Measurements from ENCODE around the gene SRP19. TPM values are rescaled to one million over a fixed set of nuclear protein-coding genes. Genes with fewer than 3 reads are reported as not detected.

Gene SRP19
- total RNA-seq, result 10 to 100 TPM; 29.9 to 70.4 (median 35.2) TPM
- polyA plus RNA-seq, result 10 to 100 TPM; 75.1 to 90.5 (median 89.6) TPM
- long read RNA-seq, donor 1, transcript SRP19-206 (5 exons, 2,841 nt), result major isoform, 23 of 33 reads
- long read RNA-seq, donor 1, partial matches to known transcripts, result 0 of 33 reads
- long read RNA-seq, donor 1, other reads (novel, unspliced or antisense), result 0 of 33 reads
- long read RNA-seq, donor 2, transcript SRP19-206 (5 exons, 2,841 nt), result major isoform, 23 of 34 reads
- long read RNA-seq, donor 2, partial matches to known transcripts, result 5 of 34 reads
- long read RNA-seq, donor 2, other reads (novel, unspliced or antisense), result 0 of 34 reads

DNA sequence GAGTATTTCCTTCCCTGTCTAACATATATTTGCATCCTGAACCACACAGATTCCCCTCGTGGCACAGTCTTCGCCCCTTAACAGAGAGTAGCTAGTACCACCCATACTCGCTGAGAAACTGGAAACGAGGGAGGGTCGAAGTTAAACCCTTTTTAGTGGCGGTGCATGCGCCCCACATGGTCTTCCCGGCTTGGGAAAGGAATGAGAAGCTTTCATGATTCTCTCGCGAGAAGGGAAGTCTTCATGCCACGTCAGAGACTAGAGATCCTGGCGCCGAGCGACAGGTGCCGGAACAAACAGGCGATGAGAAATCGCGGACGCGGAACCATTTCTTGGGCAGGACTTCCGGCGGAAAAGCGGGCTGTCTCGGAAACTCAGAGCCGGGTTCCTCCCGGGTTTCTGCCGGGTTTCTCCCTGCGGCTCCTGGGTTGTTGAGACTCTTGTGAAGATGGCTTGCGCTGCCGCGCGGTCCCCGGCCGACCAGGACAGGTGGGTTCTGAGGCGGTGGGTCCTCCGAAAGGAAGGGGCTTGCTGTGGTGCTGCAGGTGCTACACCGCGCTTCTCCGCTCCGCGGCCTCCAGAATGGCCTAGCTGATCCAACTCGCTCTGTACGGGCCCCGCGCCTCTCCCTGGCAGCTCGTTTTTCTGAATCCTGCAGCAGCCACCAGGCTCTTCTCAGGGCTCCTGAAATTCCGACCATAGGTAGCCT is at the start of gene SRP19:
Gene SRP19 (plus strand): TSS at position 359 of the 709 bp plus-strand sequence. CDS start 90 bp downstream, at position 449.
- peak; percentile 97 for DNase-seq
- Histone ChIP-seq H3K27me3 (replicated peaks in 1 of 7) (no peaks in the 10 kb centered on the region), H3K36me3 (peaks cover 0 to 37% (median 24%) of the 10 kb centered on the region in 6 donors), H3K4me1 (peaks cover 20 to 47% (median 33%) of the 10 kb centered on the region in 6 donors), H3K9me3 (no peaks in the 10 kb centered on the region), H3K27ac (peak within 1 kb of the TSS; percentile 37 to 89 (median 82)), H3K4me3 (peak within 1 kb of the TSS; percentile 75 to 98 (median 88))
- WGBS, 5 donors, result 1 to 2% (median 1%) methylated on average over 34 to 47 of the region's 47 CpGs
- TF ChIP-seq POLR2A (IDR thresholded peaks at IDR 0.05), result peak in 1 of 3 donors; percentile 4
- TF ChIP-seq, protein P1, sequence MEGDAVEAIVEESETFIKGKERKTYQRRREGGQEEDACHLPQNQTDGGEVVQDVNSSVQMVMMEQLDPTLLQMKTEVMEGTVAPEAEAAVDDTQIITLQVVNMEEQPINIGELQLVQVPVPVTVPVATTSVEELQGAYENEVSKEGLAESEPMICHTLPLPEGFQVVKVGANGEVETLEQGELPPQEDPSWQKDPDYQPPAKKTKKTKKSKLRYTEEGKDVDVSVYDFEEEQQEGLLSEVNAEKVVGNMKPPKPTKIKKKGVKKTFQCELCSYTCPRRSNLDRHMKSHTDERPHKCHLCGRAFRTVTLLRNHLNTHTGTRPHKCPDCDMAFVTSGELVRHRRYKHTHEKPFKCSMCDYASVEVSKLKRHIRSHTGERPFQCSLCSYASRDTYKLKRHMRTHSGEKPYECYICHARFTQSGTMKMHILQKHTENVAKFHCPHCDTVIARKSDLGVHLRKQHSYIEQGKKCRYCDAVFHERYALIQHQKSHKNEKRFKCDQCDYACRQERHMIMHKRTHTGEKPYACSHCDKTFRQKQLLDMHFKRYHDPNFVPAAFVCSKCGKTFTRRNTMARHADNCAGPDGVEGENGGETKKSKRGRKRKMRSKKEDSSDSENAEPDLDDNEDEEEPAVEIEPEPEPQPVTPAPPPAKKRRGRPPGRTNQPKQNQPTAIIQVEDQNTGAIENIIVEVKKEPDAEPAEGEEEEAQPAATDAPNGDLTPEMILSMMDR (IDR thresholded peaks at IDR 0.05 in 8 of 11, conservative IDR thresholded peaks at IDR 0.05 in 3 of 11), result peak in 5 of 11 experiments; percentile 27 to 49 (median 31)
- peak; percentile 86 to 89 (median 87) for TF ChIP-seq POLR2AphosphoS5 (IDR thresholded peaks at IDR 0.05)
- intact Hi-C loops (cut with DNase I; ENCODE audit: low total_unique reads), result no loop called here

DNA sequence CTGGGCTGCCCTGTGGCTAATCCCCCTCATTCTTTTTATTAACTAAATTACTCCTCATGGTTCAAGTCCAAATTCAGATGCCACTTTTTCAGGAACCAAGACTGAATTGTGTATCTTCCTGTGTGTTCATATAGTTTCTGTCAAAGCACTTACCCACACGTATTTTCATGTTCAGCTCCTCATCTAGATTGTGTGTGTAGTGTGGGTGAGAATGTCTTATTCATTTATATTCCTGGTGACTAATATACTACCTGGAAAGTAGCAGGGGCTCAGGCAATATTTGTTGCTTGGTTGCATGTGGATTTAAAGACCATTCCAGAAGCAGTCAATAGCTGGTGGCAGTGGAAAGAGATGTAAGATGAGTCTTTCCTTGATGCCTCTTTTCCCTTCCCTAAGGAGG is 48.5 kb upstream of the SRP19 start:
- Histone ChIP-seq H3K27ac (no peak overlapping the region), H3K36me3 (peaks cover 0 to 91% (median 28%) of the 10 kb centered on the region in 6 donors), H3K4me1 (no peaks in the 10 kb centered on the region), H3K9me3 (no peaks in the 10 kb centered on the region), H3K4me3 (no peak overlapping the region), H3K27me3 (replicated peaks in 1 of 7) (no peaks in the 10 kb centered on the region)
- TF ChIP-seq POLR2A (IDR thresholded peaks at IDR 0.05), result no peak
- TF ChIP-seq, protein P1 (IDR thresholded peaks at IDR 0.05 in 8 of 11, conservative IDR thresholded peaks at IDR 0.05 in 3 of 11), result no peak
- no peak for TF ChIP-seq POLR2AphosphoS5 (IDR thresholded peaks at IDR 0.05)
- DNase-seq, result no peak
- WGBS, 5 donors, result 77 to 95% (median 81%) methylated on average over 1 of the region's 1 CpG
- intact Hi-C loops (cut with DNase I; ENCODE audit: low total_unique reads), result no loop called here

DNA sequence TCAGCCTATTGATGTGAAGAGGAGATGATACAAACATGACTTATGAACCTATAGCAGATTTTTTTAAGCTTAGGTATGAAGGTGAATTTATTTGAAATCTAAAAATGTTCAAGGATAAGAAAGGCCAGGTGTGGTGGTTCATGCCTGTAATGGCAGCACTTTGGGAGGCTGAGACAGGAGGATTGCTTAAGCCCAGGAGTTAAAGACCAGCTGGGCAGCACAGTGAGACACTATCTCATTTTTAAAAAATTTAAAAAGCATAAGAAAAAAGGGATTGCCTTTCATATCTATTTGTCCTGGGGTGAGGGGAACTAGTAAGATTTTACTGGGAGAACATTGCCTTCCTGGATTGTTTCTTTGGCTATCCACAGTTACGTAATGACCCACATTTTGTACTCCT is 40.8 kb upstream of the SRP19 start:
- H3K4me3 ChIP-seq, result no peak overlapping the region
- no peaks in the 10 kb centered on the region for H3K9me3 ChIP-seq
- intact Hi-C loops (cut with DNase I; ENCODE audit: low total_unique reads), result no loop called here
- H3K4me1 ChIP-seq, result peaks cover 0 to 4% (median 0%) of the 10 kb centered on the region in 6 donors
- no peak for TF ChIP-seq POLR2AphosphoS5 (IDR thresholded peaks at IDR 0.05)
- no peak for TF ChIP-seq POLR2A (IDR thresholded peaks at IDR 0.05)
- TF ChIP-seq, protein P1 (IDR thresholded peaks at IDR 0.05 in 8 of 11, conservative IDR thresholded peaks at IDR 0.05 in 3 of 11), result no peak
- no peak overlapping the region for H3K27ac ChIP-seq
- peaks cover 0 to 100% (median 55%) of the 10 kb centered on the region in 6 donors for H3K36me3 ChIP-seq
- H3K27me3 ChIP-seq (replicated peaks in 1 of 7), result no peaks in the 10 kb centered on the region
- WGBS, 5 donors, result 91 to 100% (median 98%) methylated on average over 1 of the region's 1 CpG
- no peak for DNase-seq

DNA sequence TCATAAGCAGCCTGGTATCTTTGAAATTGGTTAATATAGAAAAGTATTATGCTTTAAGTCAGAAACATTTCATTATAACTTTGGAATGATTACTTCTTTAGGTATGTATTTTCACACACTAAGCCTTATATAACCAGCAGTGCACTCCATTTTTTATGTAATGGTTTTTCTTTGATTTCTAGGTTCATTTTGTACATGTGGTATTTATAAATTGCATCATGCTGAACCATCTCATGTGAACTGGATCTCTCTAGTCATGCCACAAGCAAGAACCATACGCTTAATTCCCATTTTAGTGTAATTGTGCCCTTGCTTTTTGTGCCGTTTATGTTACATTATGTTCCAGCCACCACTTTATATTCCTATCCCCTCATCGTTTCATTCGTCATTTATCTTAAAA is 38.6 kb upstream of the SRP19 start:
- H3K9me3 ChIP-seq, result no peaks in the 10 kb centered on the region
- H3K27me3 ChIP-seq (replicated peaks in 1 of 7), result no peaks in the 10 kb centered on the region
- no peak overlapping the region for H3K27ac ChIP-seq
- TF ChIP-seq POLR2AphosphoS5 (IDR thresholded peaks at IDR 0.05) (no peak), POLR2A (IDR thresholded peaks at IDR 0.05) (no peak)
- TF ChIP-seq, protein P1 (IDR thresholded peaks at IDR 0.05 in 8 of 11, conservative IDR thresholded peaks at IDR 0.05 in 3 of 11), result no peak
- intact Hi-C loops (cut with DNase I; ENCODE audit: low total_unique reads), result no loop called here
- peaks cover 0 to 98% (median 49%) of the 10 kb centered on the region in 6 donors for H3K36me3 ChIP-seq
- H3K4me1 ChIP-seq, result peaks cover 0 to 4% (median 0%) of the 10 kb centered on the region in 6 donors
- WGBS, 5 donors, result 74 to 98% (median 83%) methylated on average over 4 of the region's 4 CpGs
- no peak overlapping the region for H3K4me3 ChIP-seq
- DNase-seq, result no peak
